ENCODE data around the gene ADAMTSL5. TPM values are rescaled to one million over a fixed set of nuclear protein-coding genes. Genes with fewer than 3 reads are reported as not detected.
"Not testable (repeated sequence)": the region's sequence is repeated elsewhere in the genome, so short reads cannot be mapped to it uniquely, and the experiment has no call there.

Gene ADAMTSL5
- polyA plus RNA-seq, 1 donor from 2014 or later: not detected

- Histone ChIP-seq H3K9me2 (ENCODE audit: insufficient read depth, low read length) (no peaks in the 10 kb centered on the region), H3K4me3 (ENCODE audit: low read length) (no peak overlapping the region), H2AFZ (ENCODE audit: low read depth, low read length) (no peak overlapping the region), H3K9me3 (ENCODE audit: low read length) (no peaks in the 10 kb centered on the region), H3K36me3 (ENCODE audit: insufficient read depth, low read length) (no peaks in the 10 kb centered on the region), H3K9ac (ENCODE audit: low read length) (no peak overlapping the region), H4K20me1 (ENCODE audit: insufficient read depth) (no peaks in the 10 kb centered on the region), H3K27me3 (ENCODE audit: insufficient read depth, low read depth, low read length) (no peaks in the 10 kb centered on the region), H3F3A (ENCODE audit: insufficient read depth, low read length, poor library complexity, severe bottlenecking) (no peaks in the 10 kb centered on the region), H3K27ac (ENCODE audit: low read length) (no peak overlapping the region), H3K4me2 (ENCODE audit: low read length) (no peak overlapping the region), H3K79me2 (replicated peaks; ENCODE audit: insufficient read depth, low read length) (no peaks in the 10 kb centered on the region)
- no peak for TF ChIP-seq REST (IDR thresholded peaks at IDR 0.05; ENCODE audit: borderline replicate concordance)
- TF ChIP-seq SMC3 (conservative IDR thresholded peaks at IDR 0.05; ENCODE audit: poor library complexity): no peak
Measured at GRCh38 chr19:1532003-1532402, 19.2 kb upstream of the ADAMTSL5 start.

- Histone ChIP-seq H3K27me3 (ENCODE audit: insufficient read depth, low read depth, low read length) (no peaks in the 10 kb centered on the region), H3K9me3 (ENCODE audit: low read length) (no peaks in the 10 kb centered on the region), H4K20me1 (ENCODE audit: insufficient read depth) (no peaks in the 10 kb centered on the region), H3F3A (ENCODE audit: insufficient read depth, low read length, poor library complexity, severe bottlenecking) (no peaks in the 10 kb centered on the region), H3K79me2 (replicated peaks; ENCODE audit: insufficient read depth, low read length) (no peaks in the 10 kb centered on the region), H3K27ac (ENCODE audit: low read length) (no peak overlapping the region), H2AFZ (ENCODE audit: low read depth, low read length) (no peak overlapping the region), H3K4me2 (ENCODE audit: low read length) (no peak overlapping the region), H3K9ac (ENCODE audit: low read length) (no peak overlapping the region), H3K4me3 (ENCODE audit: low read length) (no peak overlapping the region), H3K9me2 (ENCODE audit: insufficient read depth, low read length) (no peaks in the 10 kb centered on the region), H3K36me3 (ENCODE audit: insufficient read depth, low read length) (no peaks in the 10 kb centered on the region)
- TF ChIP-seq CTCF (IDR thresholded peaks at IDR 0.05; ENCODE audit: poor library complexity, severe bottlenecking) (no peak), RAD21 (conservative IDR thresholded peaks at IDR 0.05) (no peak), MXI1 (conservative IDR thresholded peaks at IDR 0.05; ENCODE audit: poor library complexity, severe bottlenecking) (no peak), SMC3 (conservative IDR thresholded peaks at IDR 0.05; ENCODE audit: poor library complexity) (no peak), EP300 (conservative IDR thresholded peaks at IDR 0.05; ENCODE audit: poor library complexity, severe bottlenecking) (no peak), TAF1 (IDR thresholded peaks at IDR 0.05; ENCODE audit: low read depth) (no peak), EZH2 (IDR thresholded peaks at IDR 0.05; ENCODE audit: borderline replicate concordance, insufficient read depth, low read length, poor library complexity, severe bottlenecking) (no peak), POLR2AphosphoS5 (IDR thresholded peaks at IDR 0.05) (no peak), REST (IDR thresholded peaks at IDR 0.05; ENCODE audit: borderline replicate concordance) (no peak)
Measured at GRCh38 chr19:1531587-1531986, 18.8 kb upstream of the ADAMTSL5 start.

- H3K9me2 ChIP-seq (ENCODE audit: insufficient read depth, low read length); H3K79me2 ChIP-seq (replicated peaks; ENCODE audit: insufficient read depth, low read length); H3K4me2 ChIP-seq (ENCODE audit: low read length); H3K27ac ChIP-seq (ENCODE audit: low read length); H3K27me3 ChIP-seq (ENCODE audit: insufficient read depth, low read depth, low read length); H3K9ac ChIP-seq (ENCODE audit: low read length); H2AFZ ChIP-seq (ENCODE audit: low read depth, low read length); H3K9me3 ChIP-seq (ENCODE audit: low read length); H3K4me3 ChIP-seq (ENCODE audit: low read length); H4K20me1 ChIP-seq (ENCODE audit: insufficient read depth); H3K36me3 ChIP-seq (ENCODE audit: insufficient read depth, low read length); H3F3A ChIP-seq (ENCODE audit: insufficient read depth, low read length, poor library complexity, severe bottlenecking): not testable (repeated sequence)
Measured at GRCh38 chr19:1530856-1531255, 18.0 kb upstream of the ADAMTSL5 start.

Data from neural cell (in vitro differentiated cells).